GM12892 (cell line): ENCODE measurements around the gene EML1.
A peak's percentile ranks its signal among the peaks of the same experiment; 100 is the strongest.

Source experiments
- DNase-seq: peaks from one replicate; pipeline ENCODE4 v3.0.0; 2011; ENCODE audit not compliant: insufficient read length
- FAIRE-seq: peaks from 2 replicates; lab custom pipeline; 2011; peaks lifted over from hg19 to GRCh38; lab: Jason Lieb, UNC
- POLR2A ChIP-seq: IDR thresholded peaks from 2 replicates; pipeline ENCODE4 v1.6.1; 2011; ENCODE audit warnings: low read depth, low read length, control low read depth
- POLR2AphosphoS5 ChIP-seq: IDR thresholded peaks from 2 replicates; pipeline ENCODE4 v1.6.1; 2011; ENCODE audit warnings: low read depth, low read length, control low read depth
- TAF1 ChIP-seq: IDR thresholded peaks from 2 replicates; pipeline ENCODE4 v1.6.1; 2011; ENCODE audit warnings: low read depth, mild to moderate bottlenecking, control low read depth, low read length, borderline replicate concordance

The EML1 gene

GRCh38 chr14:99955826-99956455, 162.7 kb downstream of the EML1 start:
- no peak for FAIRE-seq
- TF ChIP-seq POLR2AphosphoS5 (no peak), TAF1 (no peak), POLR2A (no peak)

GRCh38 chr14:99958380-99958779, 165.2 kb downstream of the EML1 start:
- FAIRE-seq (no peak), DNase-seq (no peak)
- TF ChIP-seq POLR2AphosphoS5, result no peak
- no peak for TF ChIP-seq TAF1
- TF ChIP-seq POLR2A, result no peak

More at GRCh38 chr14:99955826-99956455, 162.7 kb downstream of the EML1 start:
- no peak for DNase-seq

- TF ChIP-seq POLR2A, result no peak
- TF ChIP-seq POLR2AphosphoS5, result no peak
- no peak for TF ChIP-seq TAF1
- DNase-seq (no peak), FAIRE-seq (no peak)
Observed at GRCh38 chr14:99961826-99962518, 168.8 kb downstream of the EML1 start.

- no peak for DNase-seq
- no peak for FAIRE-seq
- TF ChIP-seq POLR2AphosphoS5, result no peak
- no peak for TF ChIP-seq POLR2A
- no peak for TF ChIP-seq TAF1
Observed at GRCh38 chr14:99964979-99965378, 171.8 kb downstream of the EML1 start.

- FAIRE-seq (no peak), DNase-seq (no peak)
- TF ChIP-seq POLR2AphosphoS5 (no peak), TAF1 (no peak), POLR2A (no peak)
Observed at GRCh38 chr14:99966037-99966835, 173.0 kb downstream of the EML1 start.

- TF ChIP-seq TAF1, result no peak
- no peak for TF ChIP-seq POLR2A
- TF ChIP-seq POLR2AphosphoS5, result no peak
- DNase-seq (no peak), FAIRE-seq (no peak)
Observed at GRCh38 chr14:99966912-99967311, 173.7 kb downstream of the EML1 start.

- no peak for DNase-seq
- FAIRE-seq, result no peak
- no peak for TF ChIP-seq POLR2A
- TF ChIP-seq POLR2AphosphoS5, result no peak
- no peak for TF ChIP-seq TAF1
Observed at GRCh38 chr14:99968191-99968920, 175.1 kb downstream of the EML1 start.

- no peak for FAIRE-seq
- TF ChIP-seq TAF1, result no peak
- TF ChIP-seq POLR2AphosphoS5, result no peak
- TF ChIP-seq POLR2A, result no peak
- no peak for DNase-seq
Observed at GRCh38 chr14:99968941-99969340, 175.7 kb downstream of the EML1 start.

- DNase-seq, result no peak
- TF ChIP-seq POLR2AphosphoS5, result no peak
- no peak for FAIRE-seq
Observed at GRCh38 chr14:99969673-99970322, 176.6 kb downstream of the EML1 start.

- TF ChIP-seq TAF1, result no peak
- TF ChIP-seq POLR2A, result peak; percentile 58; the same call in 1 of the 2 replicates
- no peak for TF ChIP-seq POLR2AphosphoS5
- peak; percentile 90 for FAIRE-seq
- peak; percentile 81 for DNase-seq
Observed at GRCh38 chr14:99971087-99971940, 178.1 kb downstream of the EML1 start.
